PC-3 (cell line): Measurements from ENCODE around the gene BZW2. TPM values are rescaled to one million over a fixed set of nuclear protein-coding genes. Genes with fewer than 3 reads are reported as not detected.

Experiments
- ATAC-seq: fragments of 200-7000 bp; cut with Tn5 transposase; 2 replicates; pipeline ENCODE4 v1.9.1; 2020; ENCODE audit warnings: mild to moderate bottlenecking, moderate library complexity
- BruUV-seq: library from RNA; stranded (reverse); fragments of 400-500 nt; replicated peaks from 2 replicates; lab custom pipeline; 2021; lab: Mats Ljungman, UMichigan
- CTCF ChIA-PET: fragments of 300-600 bp; sonication (Branson Sonifier 250); formaldehyde crosslinking; loops from one replicate; lab custom pipeline; 2022; ENCODE audit warnings: antibody characterized with exemption; lab: Charles Lee
- POLR2A ChIA-PET: fragments of 300-600 bp; sonication (Branson Sonifier 250); formaldehyde crosslinking; loops from one replicate; lab custom pipeline; 2022; ENCODE audit warnings: antibody characterized with exemption; ENCODE audit not compliant: unreplicated experiment; lab: Charles Lee
- DNase-seq: peaks from one replicate; pipeline ENCODE4 v3.0.0-alpha.2; 2015
- H2AFZ ChIP-seq: fragments of 300-600 bp; sonication (generic); 2 replicates; pipeline ENCODE4 v1.6.0; 2016; ENCODE audit warnings: antibody characterized with exemption, low read length
- H3F3A ChIP-seq: fragments of 300-600 bp; sonication (generic); one replicate; pipeline ENCODE4 v1.6.0; 2017; ENCODE audit warnings: antibody characterized with exemption, low read length, control low read depth, mild to moderate bottlenecking; ENCODE audit not compliant: unreplicated experiment
- H3K27ac ChIP-seq: fragments of 300-600 bp; sonication (generic); 2 replicates; pipeline ENCODE4 v1.5.1; 2016; ENCODE audit warnings: mild to moderate bottlenecking, low read length
- H3K27me3 ChIP-seq: fragments of 300-600 bp; sonication (generic); 2 replicates; pipeline ENCODE4 v1.6.1; 2016; ENCODE audit warnings: low read length, mixed read lengths
- H3K36me3 ChIP-seq: fragments of 300-600 bp; sonication (generic); 2 replicates; pipeline ENCODE4 v1.6.1; 2016; ENCODE audit warnings: low read depth, mixed run types, low read length, mixed read lengths
- H3K4me1 ChIP-seq: fragments of 300-600 bp; sonication (generic); 2 replicates; pipeline ENCODE4 v1.5.1; 2016; ENCODE audit warnings: low read length; ENCODE audit not compliant: insufficient read depth
- H3K4me2 ChIP-seq: fragments of 300-600 bp; sonication (generic); 2 replicates; pipeline ENCODE4 v1.6.0; 2016; ENCODE audit warnings: low read length
- H3K4me3 ChIP-seq: fragments of 300-600 bp; sonication (generic); 2 replicates; pipeline ENCODE4 v1.5.1; 2016; ENCODE audit warnings: mild to moderate bottlenecking, low read length, mixed read lengths
- H3K79me2 ChIP-seq: fragments of 300-600 bp; sonication (generic); 2 replicates; pipeline ENCODE4 v1.6.1; 2017; ENCODE audit warnings: low read length, mixed read lengths
- H3K9ac ChIP-seq: fragments of 300-600 bp; sonication (generic); 2 replicates; pipeline ENCODE4 v1.6.0; 2016; ENCODE audit warnings: mild to moderate bottlenecking, low read length
- H3K9me2 ChIP-seq: fragments of 300-600 bp; sonication (generic); replicated peaks from 2 replicates; pipeline ENCODE4 v1.6.1; 2016; ENCODE audit warnings: mixed run types, low read length, mixed read lengths
- H3K9me3 ChIP-seq: fragments of 300-600 bp; sonication (generic); 2 replicates; pipeline ENCODE4 v1.6.1; 2016; ENCODE audit warnings: low read length, mixed read lengths
- H4K20me1 ChIP-seq: fragments of 300-600 bp; sonication (generic); 2 replicates; pipeline ENCODE4 v1.6.1; 2016; ENCODE audit warnings: low read length, mixed read lengths
- EZH2 ChIP-seq: fragments of 300-600 bp; sonication (generic); IDR thresholded peaks from one replicate; pipeline ENCODE4 v1.6.1; 2017; ENCODE audit warnings: antibody characterized with exemption, mild to moderate bottlenecking, low read length; ENCODE audit not compliant: unreplicated experiment
- EZH2phosphoT487 ChIP-seq: fragments of 300-600 bp; sonication (generic); IDR thresholded peaks from 2 replicates; pipeline ENCODE4 v1.6.1; 2018; ENCODE audit warnings: mild to moderate bottlenecking, antibody characterized with exemption, low read length, borderline replicate concordance
- intact Hi-C: fragments of 100-400 bp; cut with micrococcal nuclease; formaldehyde crosslinking; loops from 2 replicates; pipeline ENCODE4 v1.9.0; 2023
- total RNA-seq: library from RNA; depleted of rRNA; stranded (reverse); fragments of >200 nt; gene quantifications from 2 replicates; pipeline ENCODE4 v1.2.3, GENCODE V29; 2014
- TF ChIP-seq, protein P1 (sequence below): fragments of 300-600 bp; sonication (generic); conservative IDR thresholded peaks from 2 replicates; pipeline ENCODE4 v1.5.1; 2017; ENCODE audit warnings: antibody characterized with exemption, low read depth, mild to moderate bottlenecking, low read length

The BZW2 gene
- total RNA-seq, 1 experiment from 2014 or later: 86.1 TPM

DNA sequence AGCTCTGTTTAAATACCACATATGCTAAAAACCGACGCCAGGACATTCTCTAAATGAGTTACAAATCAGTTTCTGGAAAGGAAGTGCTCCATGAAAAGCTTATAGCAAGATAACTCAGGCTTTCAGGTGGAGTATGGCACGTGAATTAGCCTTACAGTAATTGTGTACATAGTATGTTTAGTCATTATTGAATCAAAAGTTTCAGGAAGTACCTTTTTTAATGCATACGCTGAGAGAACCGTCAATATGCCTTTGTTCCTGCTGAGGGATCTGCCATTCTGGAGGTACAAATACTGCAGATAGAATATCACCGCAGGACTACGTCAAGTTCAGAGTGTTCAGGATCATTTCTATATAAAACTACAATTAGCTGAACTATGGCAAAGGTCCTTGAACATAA lies 46.1 kb upstream of the BZW2 start:
- Histone ChIP-seq H3K27me3 (no peaks in the 10 kb centered on the region), H3K9me3 (no peaks in the 10 kb centered on the region), H4K20me1 (no peaks in the 10 kb centered on the region), H3K79me2 (no peaks in the 10 kb centered on the region), H3K27ac (no peak overlapping the region), H3F3A (no peaks in the 10 kb centered on the region), H3K9me2 (no peaks in the 10 kb centered on the region), H3K36me3 (peaks cover 4% of the 10 kb centered on the region; the same call in 1 of the 2 replicates), H2AFZ (no peak overlapping the region), H3K4me2 (0 out of 2 replicates have a peak overlapping the region, but pooled peaks have one; percentile 2), H3K4me3 (no peak overlapping the region), H3K9ac (no peak overlapping the region), H3K4me1 (peaks cover 9% of the 10 kb centered on the region)
- ATAC-seq (peak; percentile 94), DNase-seq (peak; percentile 58)
- ChIA-PET POLR2A (interaction anchor here (0.7 kb wide), 1 partner anchor 46 kb away, joined by 4 read pairs; the partner anchor contains the start of genes ANKMY2 and BZW2), CTCF (no interaction called here)
- intact Hi-C loops: loop anchor here (5.0 kb wide), 1 partner anchor 92 kb away; no protein-coding TSS in a partner anchor
- TF ChIP-seq EZH2: no peak
- TF ChIP-seq, protein P1, sequence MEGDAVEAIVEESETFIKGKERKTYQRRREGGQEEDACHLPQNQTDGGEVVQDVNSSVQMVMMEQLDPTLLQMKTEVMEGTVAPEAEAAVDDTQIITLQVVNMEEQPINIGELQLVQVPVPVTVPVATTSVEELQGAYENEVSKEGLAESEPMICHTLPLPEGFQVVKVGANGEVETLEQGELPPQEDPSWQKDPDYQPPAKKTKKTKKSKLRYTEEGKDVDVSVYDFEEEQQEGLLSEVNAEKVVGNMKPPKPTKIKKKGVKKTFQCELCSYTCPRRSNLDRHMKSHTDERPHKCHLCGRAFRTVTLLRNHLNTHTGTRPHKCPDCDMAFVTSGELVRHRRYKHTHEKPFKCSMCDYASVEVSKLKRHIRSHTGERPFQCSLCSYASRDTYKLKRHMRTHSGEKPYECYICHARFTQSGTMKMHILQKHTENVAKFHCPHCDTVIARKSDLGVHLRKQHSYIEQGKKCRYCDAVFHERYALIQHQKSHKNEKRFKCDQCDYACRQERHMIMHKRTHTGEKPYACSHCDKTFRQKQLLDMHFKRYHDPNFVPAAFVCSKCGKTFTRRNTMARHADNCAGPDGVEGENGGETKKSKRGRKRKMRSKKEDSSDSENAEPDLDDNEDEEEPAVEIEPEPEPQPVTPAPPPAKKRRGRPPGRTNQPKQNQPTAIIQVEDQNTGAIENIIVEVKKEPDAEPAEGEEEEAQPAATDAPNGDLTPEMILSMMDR: no peak
- TF ChIP-seq EZH2phosphoT487: no peak
- TSS peak; percentile 27 for BruUV-seq

DNA sequence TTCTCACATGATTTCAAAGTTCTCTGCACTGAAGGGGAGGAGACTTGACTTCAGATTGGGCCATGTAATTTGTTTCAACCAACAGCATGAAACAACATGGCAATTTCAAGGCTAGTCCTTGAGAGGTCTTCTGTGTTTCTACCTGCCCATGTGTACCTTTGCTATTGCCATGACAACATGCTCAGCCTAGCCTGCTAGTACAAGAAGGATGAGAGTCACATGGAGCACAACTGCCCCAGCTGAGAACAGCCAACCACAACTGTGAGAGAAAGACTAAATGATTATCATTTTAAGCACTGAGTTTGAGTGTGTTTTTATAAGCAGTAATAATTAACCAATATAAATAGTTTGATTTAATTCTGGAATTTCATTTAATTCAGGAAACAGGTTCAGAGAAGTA lies 42.3 kb upstream of the BZW2 start:
- no TSS peak for BruUV-seq
- ChIA-PET CTCF (no interaction called here), POLR2A (no interaction called here)

DNA sequence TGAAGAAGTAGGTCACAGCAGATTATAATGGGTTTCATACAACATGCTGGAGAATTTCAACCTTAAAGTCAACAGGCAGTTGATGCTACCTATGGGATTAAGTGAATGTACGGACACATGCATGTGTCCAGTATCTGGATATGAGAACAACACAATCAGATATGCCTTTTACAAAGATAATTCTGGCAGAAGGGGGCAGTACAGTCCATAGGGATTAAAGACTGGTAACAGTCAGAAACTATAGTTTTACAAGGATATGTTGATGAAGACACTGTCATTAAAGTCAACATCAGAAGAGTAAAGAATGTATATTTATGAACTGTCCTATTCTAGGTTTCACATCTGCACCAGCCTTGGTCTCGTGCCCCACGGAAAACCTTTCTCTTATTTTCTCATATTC lies 41.9 kb upstream of the BZW2 start:
- Histone ChIP-seq H4K20me1 (no peaks in the 10 kb centered on the region), H3K4me2 (no peak overlapping the region), H3K9me2 (no peaks in the 10 kb centered on the region), H3K27ac (no peak overlapping the region), H3K4me1 (peaks cover 9% of the 10 kb centered on the region), H2AFZ (no peak overlapping the region), H3K4me3 (no peak overlapping the region), H3K27me3 (no peaks in the 10 kb centered on the region), H3K79me2 (no peaks in the 10 kb centered on the region), H3K9me3 (no peaks in the 10 kb centered on the region), H3F3A (no peaks in the 10 kb centered on the region), H3K36me3 (peaks cover 4% of the 10 kb centered on the region; the same call in 1 of the 2 replicates), H3K9ac (no peak overlapping the region)
- ChIA-PET POLR2A (no interaction called here), CTCF (no interaction called here)
- ATAC-seq (peak; percentile 49), DNase-seq (peak; percentile 48)
- TF ChIP-seq EZH2phosphoT487 (no peak), EZH2 (no peak)
- TF ChIP-seq, protein P1: peak; percentile 52
- intact Hi-C loops: loop anchor here (5.0 kb wide), 1 partner anchor 88 kb away; no protein-coding TSS in a partner anchor
- BruUV-seq: no TSS peak

More for the DNA sequence above, 42.3 kb upstream of the BZW2 start:
- Histone ChIP-seq H3F3A (no peaks in the 10 kb centered on the region), H3K9ac (no peak overlapping the region), H3K4me1 (peaks cover 9% of the 10 kb centered on the region), H3K4me3 (no peak overlapping the region), H3K79me2 (no peaks in the 10 kb centered on the region), H3K9me2 (no peaks in the 10 kb centered on the region), H3K27ac (no peak overlapping the region), H2AFZ (no peak overlapping the region), H3K4me2 (no peak overlapping the region), H3K36me3 (peaks cover 4% of the 10 kb centered on the region; the same call in 1 of the 2 replicates), H3K27me3 (no peaks in the 10 kb centered on the region), H3K9me3 (no peaks in the 10 kb centered on the region), H4K20me1 (no peaks in the 10 kb centered on the region)
- no peak for ATAC-seq
- intact Hi-C loops: loop anchor here (5.0 kb wide), 1 partner anchor 89 kb away; no protein-coding TSS in a partner anchor
- DNase-seq: no peak
- no peak for TF ChIP-seq EZH2phosphoT487
- TF ChIP-seq, protein P1: no peak
- no peak for TF ChIP-seq EZH2
